GM19324 (cell line): ENCODE measurements around the gene TRIM63.

ENCODE experiments used
- ATAC-seq: cut with Tn5 transposase; IDR thresholded peaks from one replicate; pipeline ENCODE4 v1.9.1; 2021; ENCODE audit warnings: mild to moderate bottlenecking, moderate library complexity; ENCODE audit not compliant: unreplicated experiment, low FRiP score

Gene TRIM63

DNA sequence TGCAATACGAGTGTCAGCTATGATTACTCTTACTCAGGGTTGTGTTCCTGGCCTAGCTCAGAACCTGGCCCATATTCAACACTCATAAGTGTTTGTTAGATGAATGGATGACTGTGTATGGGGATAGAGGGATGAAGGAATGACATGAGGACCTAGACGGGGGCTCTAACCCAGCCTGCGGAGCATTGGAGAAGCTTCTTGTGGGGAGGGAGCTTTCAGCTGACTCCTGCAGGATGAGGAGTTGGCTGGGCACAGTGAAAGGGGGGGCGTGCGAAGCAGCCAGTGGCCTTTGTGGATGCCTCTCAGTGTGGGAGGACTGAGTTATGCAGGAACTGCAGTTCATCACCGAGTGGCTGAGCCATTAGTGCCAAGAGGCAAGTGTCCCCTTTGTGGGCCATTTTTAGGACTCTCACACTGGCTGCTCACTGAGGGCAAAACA, 47.1 kb downstream of the TRIM63 start:
- no peak for ATAC-seq

DNA sequence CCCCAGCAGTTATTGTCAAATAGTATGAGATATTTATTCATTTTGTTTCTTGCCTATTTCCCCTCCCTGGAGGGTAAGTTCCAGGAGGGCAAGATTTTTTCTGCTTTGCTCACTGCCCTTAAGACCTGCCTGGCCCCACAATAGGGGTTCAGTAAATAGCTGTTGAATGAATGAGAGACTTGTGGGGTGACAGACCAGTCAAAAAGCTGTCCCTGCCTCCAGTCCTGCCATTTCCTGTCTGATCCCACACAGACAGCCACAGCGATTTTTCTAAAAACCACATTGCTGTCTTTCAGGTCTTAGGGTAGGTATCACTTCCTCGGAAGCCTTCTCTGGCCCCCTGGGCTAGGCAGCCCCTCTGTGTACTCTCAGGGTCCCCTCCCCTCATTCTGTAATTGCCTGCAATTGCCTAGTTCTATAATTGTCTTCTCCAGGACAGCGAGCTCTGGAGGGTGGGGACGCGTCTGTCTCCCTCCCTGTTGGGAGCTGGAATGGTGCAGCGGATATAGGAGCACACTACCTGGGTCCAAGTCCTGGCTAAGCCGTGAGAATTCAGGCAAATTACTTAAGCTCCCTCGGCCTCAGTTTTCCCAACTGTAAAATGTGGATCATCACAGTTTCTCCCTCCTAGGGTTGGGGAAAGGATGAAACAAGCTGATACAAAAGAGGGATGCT, 47.7 kb downstream of the TRIM63 start:
- no peak for ATAC-seq

DNA sequence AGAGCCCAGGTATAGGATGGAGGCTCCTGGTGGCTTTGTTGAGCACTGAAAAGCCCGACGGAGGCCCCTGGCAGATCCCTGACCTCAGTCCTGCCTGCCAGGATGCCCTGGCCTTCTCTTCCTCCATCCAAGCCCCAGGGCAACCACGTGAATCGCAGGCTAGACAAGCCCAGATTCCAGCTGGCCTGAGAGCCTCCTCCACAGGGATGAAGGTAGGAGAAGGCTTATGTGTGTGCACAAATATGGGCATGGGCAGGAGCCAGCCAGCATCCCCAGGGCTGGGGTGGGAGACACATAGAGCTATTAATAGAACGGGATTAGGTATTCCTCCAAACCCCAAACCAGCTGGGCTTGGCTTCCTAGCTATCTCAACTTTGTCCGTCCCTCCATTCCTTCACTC, 49.8 kb downstream of the TRIM63 start:
- ATAC-seq: no peak

GRCh38 chr1:26016953-26017545, 50.4 kb downstream of the TRIM63 start:
- ATAC-seq: no peak

DNA sequence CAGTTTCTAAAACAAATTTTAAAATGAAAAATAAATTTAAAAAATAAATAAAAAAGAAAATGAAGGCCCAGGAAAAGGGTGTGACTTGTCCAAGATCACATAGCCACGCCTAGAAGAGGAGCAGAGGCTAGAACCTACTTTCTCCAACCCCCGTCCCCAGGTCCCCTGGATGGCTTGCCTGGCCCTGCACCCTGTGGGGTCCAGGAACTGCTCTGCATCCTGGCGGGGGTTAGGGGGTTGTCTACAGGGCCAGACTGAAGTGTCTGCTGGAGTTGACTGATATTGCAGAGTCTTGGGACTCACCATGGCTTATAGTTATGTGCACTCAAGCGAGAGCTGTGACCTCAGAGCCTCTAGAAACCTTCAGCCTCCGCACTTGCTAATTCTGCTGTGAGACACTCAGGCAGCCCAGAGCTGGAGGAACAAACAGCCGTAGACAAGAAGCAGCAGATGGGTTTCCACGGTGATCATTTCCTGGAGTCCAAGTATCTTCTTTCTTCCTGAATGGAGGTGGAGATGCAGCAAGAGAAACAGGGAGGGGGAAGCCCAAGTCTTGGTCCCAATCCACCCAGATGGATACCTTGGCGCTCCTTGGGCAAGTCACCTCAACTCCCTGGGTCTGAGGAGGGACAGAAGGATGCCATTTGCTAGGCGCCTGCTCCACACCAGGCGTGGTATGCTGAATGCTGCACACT, 51.0 kb downstream of the TRIM63 start:
- ATAC-seq: no peak

DNA sequence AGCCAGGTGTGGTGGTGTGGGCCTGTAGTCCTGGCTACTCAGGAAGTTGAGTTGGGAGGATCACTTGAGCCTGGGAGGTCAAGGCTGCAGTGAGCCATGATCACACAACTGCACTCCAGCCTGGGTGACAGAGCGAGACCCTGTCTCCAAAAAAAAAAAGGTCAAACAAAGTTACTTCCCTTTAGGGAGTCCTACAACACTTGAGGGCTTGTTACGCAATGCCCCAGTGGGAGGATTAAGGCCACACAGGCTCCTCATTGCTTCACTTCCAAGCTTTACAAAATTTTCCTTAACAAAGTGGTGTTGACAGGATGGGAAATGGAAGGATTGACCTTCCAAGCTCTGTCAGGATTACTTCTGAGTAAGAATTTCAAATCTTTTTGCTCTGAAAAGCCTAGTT, 52.1 kb downstream of the TRIM63 start:
- ATAC-seq: no peak

GRCh38 chr1:26014179-26014578, 53.3 kb downstream of the TRIM63 start:
- no peak for ATAC-seq

DNA sequence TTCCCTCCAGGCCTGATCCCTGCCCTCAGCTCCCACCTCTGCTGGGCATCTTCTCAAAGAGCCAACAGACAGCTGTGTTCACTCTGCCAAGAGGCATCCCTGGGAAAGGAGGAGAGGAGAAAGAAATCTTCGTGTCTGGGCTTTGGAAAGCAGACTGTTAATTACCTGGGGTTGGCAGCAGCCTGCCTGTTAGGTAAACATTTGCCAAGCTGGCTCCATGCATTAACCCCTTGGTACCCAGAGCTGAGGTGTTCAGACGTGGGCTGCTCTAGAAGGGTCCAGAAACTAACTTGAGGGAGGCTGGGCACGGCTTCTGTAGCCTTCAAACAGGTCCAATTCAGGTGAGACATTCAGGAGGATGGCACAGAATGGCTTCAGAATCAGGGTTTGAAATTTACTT, 54.6 kb downstream of the TRIM63 start:
- no peak for ATAC-seq

- ATAC-seq: no peak
Measured at GRCh38 chr1:26010825-26011224, 56.6 kb downstream of the TRIM63 start.

DNA sequence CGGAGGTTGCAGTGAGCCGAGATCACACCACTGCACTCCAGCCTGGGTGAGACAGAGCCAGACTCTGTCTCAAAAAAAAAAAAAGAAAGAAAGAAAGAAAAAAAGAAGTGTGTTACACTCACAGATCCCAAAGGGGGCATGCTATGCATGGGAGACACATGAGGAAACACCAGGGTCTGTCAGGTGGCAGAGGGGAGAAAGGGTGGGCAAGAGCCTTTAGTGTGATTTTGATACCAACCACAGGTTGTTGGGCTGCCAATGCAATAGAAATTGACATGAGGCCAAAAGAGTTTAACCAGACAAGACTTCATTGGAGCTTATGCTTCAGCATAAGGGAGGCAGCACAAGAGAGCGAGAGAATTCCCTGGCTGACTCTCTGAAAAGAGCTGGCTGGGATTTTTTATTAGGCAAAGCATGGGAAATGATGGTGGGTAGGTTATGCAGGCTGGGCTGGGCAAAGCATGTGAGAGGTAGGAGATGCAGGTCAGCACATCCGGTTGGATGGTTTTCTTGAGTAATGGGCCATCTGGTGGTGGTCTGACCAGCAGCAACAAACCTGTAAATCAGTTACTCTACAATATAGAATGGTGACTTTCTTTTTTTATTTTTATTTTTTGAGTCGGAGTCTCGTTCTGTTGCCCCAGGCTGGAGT, 57.5 kb downstream of the TRIM63 start:
- ATAC-seq: no peak

DNA sequence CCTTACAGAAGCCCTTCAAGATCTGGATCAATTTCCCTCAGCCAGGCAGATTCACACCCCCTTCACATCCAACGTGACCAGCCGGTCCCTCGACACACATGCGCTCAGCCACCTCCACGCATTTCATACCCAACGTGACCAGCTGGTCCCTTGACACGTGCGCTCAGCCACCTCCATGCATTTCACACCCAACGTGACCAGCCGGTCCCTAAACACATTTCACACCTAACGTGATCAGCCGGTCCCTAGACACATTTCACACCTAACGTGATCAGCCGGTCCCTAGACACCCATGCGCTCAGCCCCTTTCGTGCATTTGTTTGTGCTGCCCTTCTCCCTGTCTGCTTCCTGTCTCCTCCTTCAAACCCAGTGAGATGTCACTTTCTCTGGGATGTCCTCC, 60.7 kb downstream of the TRIM63 start:
- no peak for ATAC-seq

DNA sequence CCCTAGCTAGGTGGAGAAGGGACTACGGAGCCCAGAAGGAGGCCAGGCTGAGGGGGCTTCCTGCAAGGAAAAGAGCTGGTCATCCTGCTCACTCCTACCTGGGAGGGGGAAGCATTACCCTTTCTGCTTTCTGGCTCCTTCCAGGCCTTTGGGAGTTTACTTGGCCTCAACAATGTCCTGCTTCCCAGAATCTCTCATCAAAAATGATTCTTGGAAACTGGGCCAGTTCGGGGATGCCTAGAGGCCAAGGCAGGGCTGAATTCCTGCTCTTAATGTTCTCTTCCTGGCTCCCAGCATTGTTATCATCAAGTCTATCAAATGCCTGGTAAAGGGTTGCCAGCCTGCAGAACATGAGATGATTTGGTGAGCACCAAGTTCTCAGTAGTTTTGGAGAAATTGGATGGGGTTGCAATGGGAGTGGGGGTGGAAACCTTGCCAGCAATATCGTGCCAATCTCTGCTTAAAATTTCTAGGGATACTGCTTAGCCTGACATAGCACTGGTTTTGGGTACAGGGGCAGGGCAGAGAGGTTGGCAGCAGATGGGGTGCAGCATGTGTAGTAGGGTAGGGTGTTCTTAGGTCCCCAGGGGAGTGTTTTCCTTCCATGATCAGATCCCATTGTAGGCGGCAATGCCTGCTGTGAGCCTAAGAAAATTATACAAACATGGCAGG, 61.9 kb downstream of the TRIM63 start:
- no peak for ATAC-seq

DNA sequence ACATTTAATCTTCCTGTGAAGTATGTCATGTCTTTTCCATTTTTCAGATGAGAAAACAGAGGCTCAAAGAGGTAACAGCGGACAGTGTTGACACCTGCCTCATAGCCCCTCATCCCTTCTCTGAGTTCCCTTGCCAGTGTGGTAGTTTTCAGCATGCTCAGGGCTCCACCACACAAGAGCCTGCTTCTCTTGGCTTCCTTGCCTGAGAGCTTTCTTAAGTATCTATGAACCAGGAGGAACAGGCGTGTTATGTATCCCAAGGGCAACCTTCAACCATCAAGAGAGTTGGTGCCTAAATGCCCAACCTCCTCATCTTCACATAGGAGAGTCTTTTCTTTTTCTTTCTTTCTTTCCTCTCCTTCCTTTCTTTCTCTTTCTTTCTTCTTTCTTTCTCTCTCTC, 63.7 kb downstream of the TRIM63 start:
- no peak for ATAC-seq

DNA sequence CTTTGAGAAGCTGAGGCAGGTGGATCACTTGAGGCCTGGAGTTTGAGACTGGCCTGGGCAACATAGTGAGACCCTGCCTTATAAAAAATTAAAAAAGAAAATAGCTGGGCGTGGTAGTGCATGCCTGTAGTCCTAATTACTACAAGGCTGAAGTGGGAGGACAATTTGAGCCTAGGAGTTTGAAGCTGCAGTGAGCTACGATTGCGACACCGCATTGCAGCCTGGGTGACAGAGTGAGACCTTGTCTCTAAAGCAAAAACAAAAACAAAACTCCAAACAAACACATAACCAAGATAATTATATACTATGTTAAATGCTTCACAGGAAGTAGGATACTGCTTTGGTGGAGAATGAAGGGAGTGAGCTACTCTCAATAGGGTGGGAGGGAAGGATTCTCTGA, 64.2 kb downstream of the TRIM63 start:
- no peak for ATAC-seq
